OCI-LY7 (cell line): ENCODE measurements around the gene CALR. TPM values are rescaled to one million over a fixed set of nuclear protein-coding genes. Genes with fewer than 3 reads are reported as not detected.

Experiments used
- BruUV-seq: library from RNA; stranded (reverse); fragments of 400-500 nt; replicated peaks from 2 replicates; lab custom pipeline; 2021; lab: Mats Ljungman, UMichigan
- CTCF ChIA-PET: fragments of 300-600 bp; sonication (Branson Sonifier 250); formaldehyde crosslinking; loops from one replicate; lab custom pipeline; 2022; ENCODE audit warnings: antibody characterized with exemption; ENCODE audit not compliant: unreplicated experiment; lab: Charles Lee
- POLR2A ChIA-PET: fragments of 300-600 bp; sonication (Branson Sonifier 250); formaldehyde crosslinking; loops from one replicate; lab custom pipeline; 2022; ENCODE audit warnings: antibody characterized with exemption; lab: Charles Lee
- DNase-seq: peaks from one replicate; pipeline ENCODE4 v3.0.0-alpha.2; 2015; ENCODE audit warnings: low spot score
- H2AFZ ChIP-seq: fragments of 200-600 bp; sonication (generic), shearing (Covaris generic); 2 replicates; pipeline ENCODE4 v1.6.1; 2014; ENCODE audit warnings: mild to moderate bottlenecking, antibody characterized with exemption, low read length, moderate library complexity
- H3K27ac ChIP-seq: fragments of 200-600 bp; sonication (generic); 2 replicates; pipeline ENCODE4 v1.5.1; 2014; ENCODE audit warnings: mixed run types, low read depth, mild to moderate bottlenecking, moderate library complexity, low read length, inconsistent platforms; ENCODE audit not compliant: poor library complexity, severe bottlenecking
- H3K36me3 ChIP-seq: fragments of 200-600 bp; sonication (generic); 2 replicates; pipeline ENCODE4 v1.6.1; 2014; ENCODE audit warnings: mild to moderate bottlenecking, antibody characterized with exemption, low read length, moderate library complexity, mixed read lengths; ENCODE audit not compliant: insufficient read depth
- H3K4me1 ChIP-seq: fragments of 200-600 bp; sonication (generic); 2 replicates; pipeline ENCODE4 v1.5.1; 2014; ENCODE audit warnings: mild to moderate bottlenecking, low read length; ENCODE audit not compliant: insufficient read depth, poor library complexity, severe bottlenecking
- H3K4me2 ChIP-seq: fragments of 200-600 bp; sonication (generic); 2 replicates; pipeline ENCODE4 v1.6.1; 2014; ENCODE audit warnings: mild to moderate bottlenecking, low read length
- H3K4me3 ChIP-seq: fragments of 200-600 bp; sonication (generic); 2 replicates; pipeline ENCODE4 v1.5.1; 2014; ENCODE audit warnings: mild to moderate bottlenecking, low read depth, low read length; ENCODE audit not compliant: poor library complexity, severe bottlenecking
- H3K79me2 ChIP-seq: fragments of 200-600 bp; sonication (generic); 2 replicates; pipeline ENCODE4 v1.6.1; 2016; ENCODE audit warnings: low read depth, mild to moderate bottlenecking, low read length, moderate library complexity, mixed read lengths; ENCODE audit not compliant: insufficient read depth
- H3K9me2 ChIP-seq: fragments of 200-600 bp; sonication (generic); 2 replicates; pipeline ENCODE4 v1.6.1; 2016; ENCODE audit warnings: mild to moderate bottlenecking, low read length, mixed read lengths; ENCODE audit not compliant: insufficient read depth
- H3K9me3 ChIP-seq: fragments of 200-600 bp; sonication (generic); 2 replicates; pipeline ENCODE4 v1.6.1; 2014; ENCODE audit warnings: mild to moderate bottlenecking, mixed run types, low read length, mixed read lengths
- H4K20me1 ChIP-seq: fragments of 200-600 bp; sonication (generic); 2 replicates; pipeline ENCODE4 v1.6.1; 2014; ENCODE audit warnings: mild to moderate bottlenecking, antibody characterized with exemption, low read length, moderate library complexity, mixed read lengths; ENCODE audit not compliant: insufficient read depth
- EZH2phosphoT487 ChIP-seq: fragments of 200-600 bp; sonication (generic); IDR thresholded peaks from 2 replicates; pipeline ENCODE4 v1.6.1; 2018; ENCODE audit warnings: low read depth, borderline replicate concordance, mild to moderate bottlenecking, mixed run types, antibody characterized with exemption, low read length, moderate library complexity, mixed read lengths
- intact Hi-C: fragments of 100-400 bp; cut with micrococcal nuclease; formaldehyde crosslinking; loops from one replicate; pipeline ENCODE4 v1.10.0; 2022; ENCODE audit not compliant: unreplicated experiment
- total RNA-seq, 2 experiments: library from RNA; depleted of rRNA in 1 of 2; stranded (reverse); fragments of >200 nt in 1 of 2; shearing (Covaris generic) in 1 of 2; gene quantifications; 2 replicates each; pipeline ENCODE4 v1.2.3, GENCODE V29; 2014 to 2022
- TF ChIP-seq, protein P1 (sequence below): fragments of 200-600 bp; sonication (generic); conservative IDR thresholded peaks from 2 replicates; pipeline ENCODE4 v1.5.1; 2014; ENCODE audit warnings: mild to moderate bottlenecking, antibody characterized with exemption, low read length, moderate library complexity, mixed read lengths

Gene CALR
- total RNA-seq, 2 experiments from 2014 or later, result 581 to 1,039 TPM

DNA sequence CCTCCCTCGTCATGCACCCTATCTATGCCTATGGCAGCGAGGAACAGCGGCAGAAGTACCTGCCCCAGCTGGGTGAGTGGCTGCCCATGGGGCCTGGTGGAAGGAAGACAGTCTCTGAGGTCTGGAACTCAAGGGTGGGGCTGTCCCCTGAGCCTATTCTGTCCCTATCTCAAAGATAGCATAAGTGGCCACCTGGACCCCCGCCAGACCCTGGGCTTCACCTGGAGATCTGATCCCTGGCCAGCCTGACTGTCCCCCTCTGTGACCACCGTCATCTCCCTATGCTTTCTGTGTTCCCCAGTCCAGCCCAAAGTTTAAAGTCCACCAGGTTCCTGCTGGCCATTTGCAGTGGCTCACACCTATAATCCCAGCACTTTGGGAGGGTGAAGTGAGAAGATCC lies 44.8 kb upstream of the CALR start:
- Histone ChIP-seq H3K79me2 (peaks cover 9% of the 10 kb centered on the region; the same call in 1 of the 2 replicates), H3K27ac (no peak overlapping the region), H3K4me1 (peaks cover 14% of the 10 kb centered on the region), H3K4me3 (no peak overlapping the region), H3K9me3 (no peaks in the 10 kb centered on the region), H3K36me3 (peaks cover 35% of the 10 kb centered on the region; the same call in 1 of the 2 replicates), H4K20me1 (no peaks in the 10 kb centered on the region), H2AFZ (no peak overlapping the region), H3K9me2 (no peaks in the 10 kb centered on the region), H3K4me2 (no peak overlapping the region)
- TF ChIP-seq, protein P1, sequence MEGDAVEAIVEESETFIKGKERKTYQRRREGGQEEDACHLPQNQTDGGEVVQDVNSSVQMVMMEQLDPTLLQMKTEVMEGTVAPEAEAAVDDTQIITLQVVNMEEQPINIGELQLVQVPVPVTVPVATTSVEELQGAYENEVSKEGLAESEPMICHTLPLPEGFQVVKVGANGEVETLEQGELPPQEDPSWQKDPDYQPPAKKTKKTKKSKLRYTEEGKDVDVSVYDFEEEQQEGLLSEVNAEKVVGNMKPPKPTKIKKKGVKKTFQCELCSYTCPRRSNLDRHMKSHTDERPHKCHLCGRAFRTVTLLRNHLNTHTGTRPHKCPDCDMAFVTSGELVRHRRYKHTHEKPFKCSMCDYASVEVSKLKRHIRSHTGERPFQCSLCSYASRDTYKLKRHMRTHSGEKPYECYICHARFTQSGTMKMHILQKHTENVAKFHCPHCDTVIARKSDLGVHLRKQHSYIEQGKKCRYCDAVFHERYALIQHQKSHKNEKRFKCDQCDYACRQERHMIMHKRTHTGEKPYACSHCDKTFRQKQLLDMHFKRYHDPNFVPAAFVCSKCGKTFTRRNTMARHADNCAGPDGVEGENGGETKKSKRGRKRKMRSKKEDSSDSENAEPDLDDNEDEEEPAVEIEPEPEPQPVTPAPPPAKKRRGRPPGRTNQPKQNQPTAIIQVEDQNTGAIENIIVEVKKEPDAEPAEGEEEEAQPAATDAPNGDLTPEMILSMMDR, result no peak
- no peak for TF ChIP-seq EZH2phosphoT487
- intact Hi-C loops, result loop anchor here (5.0 kb wide), 1 partner anchor 64 kb away; the partner anchor contains the start of gene GADD45GIP1
- ChIA-PET POLR2A (no interaction called here), CTCF (no interaction called here)
- BruUV-seq, result no TSS peak
- no peak for DNase-seq

GRCh38 chr19:12896460-12896859 lies 41.9 kb upstream of the CALR start:
- Histone ChIP-seq H3K27ac (no peak overlapping the region), H3K4me3 (no peak overlapping the region), H3K4me2 (no peak overlapping the region), H3K4me1 (peaks cover 6% of the 10 kb centered on the region), H4K20me1 (no peaks in the 10 kb centered on the region), H3K9me3 (no peaks in the 10 kb centered on the region), H3K36me3 (peaks cover 41% of the 10 kb centered on the region; the same call in 1 of the 2 replicates), H2AFZ (no peak overlapping the region), H3K9me2 (no peaks in the 10 kb centered on the region), H3K79me2 (peaks cover 7% of the 10 kb centered on the region; the same call in 1 of the 2 replicates)
- DNase-seq, result no peak
- CTCF ChIA-PET, result no interaction called here
- intact Hi-C loops, result no loop called here
- BruUV-seq, result no TSS peak
- TF ChIP-seq, protein P1, result no peak
- no peak for TF ChIP-seq EZH2phosphoT487
- POLR2A ChIA-PET, result no interaction called here

- ChIA-PET POLR2A (interaction anchor here (1.2 kb wide), 1 partner anchor 21 kb away, joined by 3 read pairs; no protein-coding TSS in a partner anchor), CTCF (no interaction called here)
- no peak overlapping the region for H3K4me3 ChIP-seq
- BruUV-seq, result no TSS peak
- H3K27ac ChIP-seq, result no peak overlapping the region
- TF ChIP-seq, protein P1, result no peak
- TF ChIP-seq EZH2phosphoT487, result no peak
- no peaks in the 10 kb centered on the region for H3K9me2 ChIP-seq
- intact Hi-C loops, result no loop called here
- DNase-seq, result no peak
- H3K9me3 ChIP-seq, result no peaks in the 10 kb centered on the region
- H2AFZ ChIP-seq, result no peak overlapping the region
- no peaks in the 10 kb centered on the region for H3K4me1 ChIP-seq
- H3K36me3 ChIP-seq, result peaks cover 27% of the 10 kb centered on the region; the same call in 1 of the 2 replicates
- no peaks in the 10 kb centered on the region for H3K79me2 ChIP-seq
- H3K4me2 ChIP-seq, result no peak overlapping the region
- H4K20me1 ChIP-seq, result no peaks in the 10 kb centered on the region
Measured at GRCh38 chr19:12899891-12900518, 38.4 kb upstream of the CALR start.
